ENCODE data around the gene PTPRM.

Gene PTPRM

GRCh38 chr18:8348051-8348720, 781.1 kb downstream of the PTPRM start:
- FAIRE-seq: no peak

GRCh38 chr18:8349608-8350323, 782.6 kb downstream of the PTPRM start:
- no peak for FAIRE-seq

GRCh38 chr18:8350628-8351027, 783.5 kb downstream of the PTPRM start:
- FAIRE-seq: no peak

GRCh38 chr18:8351161-8351560, 784.0 kb downstream of the PTPRM start:
- FAIRE-seq: no peak

GRCh38 chr18:8354304-8354703, 787.2 kb downstream of the PTPRM start:
- no peak for FAIRE-seq

GRCh38 chr18:8356001-8356400, 788.9 kb downstream of the PTPRM start:
- no peak for FAIRE-seq

- FAIRE-seq: no peak
Measured at GRCh38 chr18:8357320-8357719, 790.2 kb downstream of the PTPRM start.

- FAIRE-seq: no peak
Measured at GRCh38 chr18:8358033-8358765, 791.1 kb downstream of the PTPRM start.

GRCh38 chr18:8359076-8359475, 792.0 kb downstream of the PTPRM start:
- FAIRE-seq: no peak

GRCh38 chr18:8359481-8359880, 792.4 kb downstream of the PTPRM start:
- FAIRE-seq: no peak

- FAIRE-seq: no peak
Measured at GRCh38 chr18:8361941-8362471, 794.9 kb downstream of the PTPRM start.

GRCh38 chr18:8362863-8363262, 795.7 kb downstream of the PTPRM start:
- no peak for FAIRE-seq

GRCh38 chr18:8364385-8364784, 797.3 kb downstream of the PTPRM start:
- no peak for FAIRE-seq

- FAIRE-seq: no peak
Measured at GRCh38 chr18:8365006-8365405, 797.9 kb downstream of the PTPRM start.

- no peak for FAIRE-seq
Measured at GRCh38 chr18:8365528-8365927, 798.4 kb downstream of the PTPRM start.

- no peak for FAIRE-seq
Measured at GRCh38 chr18:8366070-8366469, 799.0 kb downstream of the PTPRM start.

GRCh38 chr18:8366656-8367055, 799.5 kb downstream of the PTPRM start:
- no peak for FAIRE-seq

- FAIRE-seq: no peak
Measured at GRCh38 chr18:8367217-8367988, 800.3 kb downstream of the PTPRM start.

GRCh38 chr18:8368512-8369217, 801.5 kb downstream of the PTPRM start:
- FAIRE-seq: no peak

GRCh38 chr18:8373486-8373885, 806.4 kb downstream of the PTPRM start:
- FAIRE-seq: no peak

- no peak for FAIRE-seq
Measured at GRCh38 chr18:8374676-8375075, 807.6 kb downstream of the PTPRM start.

GRCh38 chr18:8375249-8375648, 808.1 kb downstream of the PTPRM start:
- FAIRE-seq: no peak
